GM12872 (cell line): ENCODE results near the gene CDT1.

ENCODE experiments used
- TF ChIP-seq, protein P1 (sequence below): IDR thresholded peaks from 3 replicates; pipeline ENCODE4 v1.5.1; 2011; ENCODE audit warnings: low read depth, mild to moderate bottlenecking, low read length, moderate library complexity; ENCODE audit not compliant: insufficient read depth

The CDT1 gene

DNA sequence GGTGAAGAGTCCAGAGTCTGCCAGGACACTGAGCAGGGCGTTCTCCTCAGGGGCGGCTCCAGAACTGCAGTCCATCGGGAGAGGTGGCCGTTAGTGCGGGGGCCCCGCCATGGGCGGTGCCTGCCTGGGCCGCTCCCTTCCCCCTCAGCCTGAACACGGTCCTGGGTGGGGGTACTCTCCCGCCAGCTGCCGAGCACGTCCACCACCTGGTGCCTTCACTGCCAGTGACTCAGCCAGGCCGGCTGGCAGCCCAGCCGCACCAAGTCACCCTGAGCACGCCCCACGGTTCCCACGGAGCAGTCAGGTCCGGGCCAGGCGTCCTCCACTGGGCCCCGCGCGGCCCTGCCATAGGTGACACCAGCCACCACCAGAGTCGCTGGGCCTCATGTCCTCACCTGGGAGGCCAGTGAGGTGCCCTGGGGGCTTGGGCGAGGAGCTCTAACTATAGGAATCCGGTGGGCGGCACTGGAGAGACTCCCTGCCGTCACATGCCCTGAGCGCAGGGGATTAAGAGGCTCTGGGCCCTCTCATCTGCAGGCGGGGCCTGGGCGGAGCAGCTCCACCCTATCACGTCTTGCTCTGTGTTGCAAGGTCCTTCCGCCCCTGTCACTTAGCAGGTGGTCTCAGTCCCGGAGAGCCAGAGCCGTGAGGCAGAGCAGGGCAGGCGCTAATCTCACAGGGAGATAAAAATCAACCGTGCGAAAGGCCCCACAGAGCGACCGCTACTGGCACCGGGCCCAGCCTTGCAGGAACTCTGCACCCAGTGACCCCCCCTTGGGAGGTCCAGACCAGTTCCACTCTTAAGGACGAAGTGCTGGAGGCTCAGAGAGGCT, 32.9 kb upstream of the CDT1 start:
- TF ChIP-seq, protein P1, sequence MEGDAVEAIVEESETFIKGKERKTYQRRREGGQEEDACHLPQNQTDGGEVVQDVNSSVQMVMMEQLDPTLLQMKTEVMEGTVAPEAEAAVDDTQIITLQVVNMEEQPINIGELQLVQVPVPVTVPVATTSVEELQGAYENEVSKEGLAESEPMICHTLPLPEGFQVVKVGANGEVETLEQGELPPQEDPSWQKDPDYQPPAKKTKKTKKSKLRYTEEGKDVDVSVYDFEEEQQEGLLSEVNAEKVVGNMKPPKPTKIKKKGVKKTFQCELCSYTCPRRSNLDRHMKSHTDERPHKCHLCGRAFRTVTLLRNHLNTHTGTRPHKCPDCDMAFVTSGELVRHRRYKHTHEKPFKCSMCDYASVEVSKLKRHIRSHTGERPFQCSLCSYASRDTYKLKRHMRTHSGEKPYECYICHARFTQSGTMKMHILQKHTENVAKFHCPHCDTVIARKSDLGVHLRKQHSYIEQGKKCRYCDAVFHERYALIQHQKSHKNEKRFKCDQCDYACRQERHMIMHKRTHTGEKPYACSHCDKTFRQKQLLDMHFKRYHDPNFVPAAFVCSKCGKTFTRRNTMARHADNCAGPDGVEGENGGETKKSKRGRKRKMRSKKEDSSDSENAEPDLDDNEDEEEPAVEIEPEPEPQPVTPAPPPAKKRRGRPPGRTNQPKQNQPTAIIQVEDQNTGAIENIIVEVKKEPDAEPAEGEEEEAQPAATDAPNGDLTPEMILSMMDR = no peak

DNA sequence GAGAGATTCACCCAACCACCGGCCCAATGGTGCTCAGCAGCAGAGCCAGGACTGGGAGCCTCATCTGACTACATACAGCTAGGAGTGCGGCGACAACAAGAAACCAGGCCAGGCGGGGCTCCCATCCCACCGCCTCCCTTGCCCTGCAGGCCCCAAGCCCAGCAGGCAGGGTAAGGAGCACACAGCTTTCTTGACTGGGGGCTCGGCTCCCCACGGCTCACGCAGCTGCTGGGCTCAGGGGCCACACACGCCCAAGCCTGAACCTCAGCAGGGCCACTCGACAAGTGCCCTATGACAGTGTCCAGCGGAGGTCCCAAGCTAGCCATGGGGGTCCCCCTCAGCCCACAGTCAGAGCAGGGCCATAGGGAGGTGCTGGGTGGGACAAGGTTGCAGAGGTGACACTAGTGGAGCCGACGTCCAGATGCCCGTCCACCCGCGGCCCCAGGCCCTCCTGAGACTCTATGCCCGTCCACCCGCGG, 32.3 kb upstream of the CDT1 start:
- TF ChIP-seq, protein P1 = no peak

DNA sequence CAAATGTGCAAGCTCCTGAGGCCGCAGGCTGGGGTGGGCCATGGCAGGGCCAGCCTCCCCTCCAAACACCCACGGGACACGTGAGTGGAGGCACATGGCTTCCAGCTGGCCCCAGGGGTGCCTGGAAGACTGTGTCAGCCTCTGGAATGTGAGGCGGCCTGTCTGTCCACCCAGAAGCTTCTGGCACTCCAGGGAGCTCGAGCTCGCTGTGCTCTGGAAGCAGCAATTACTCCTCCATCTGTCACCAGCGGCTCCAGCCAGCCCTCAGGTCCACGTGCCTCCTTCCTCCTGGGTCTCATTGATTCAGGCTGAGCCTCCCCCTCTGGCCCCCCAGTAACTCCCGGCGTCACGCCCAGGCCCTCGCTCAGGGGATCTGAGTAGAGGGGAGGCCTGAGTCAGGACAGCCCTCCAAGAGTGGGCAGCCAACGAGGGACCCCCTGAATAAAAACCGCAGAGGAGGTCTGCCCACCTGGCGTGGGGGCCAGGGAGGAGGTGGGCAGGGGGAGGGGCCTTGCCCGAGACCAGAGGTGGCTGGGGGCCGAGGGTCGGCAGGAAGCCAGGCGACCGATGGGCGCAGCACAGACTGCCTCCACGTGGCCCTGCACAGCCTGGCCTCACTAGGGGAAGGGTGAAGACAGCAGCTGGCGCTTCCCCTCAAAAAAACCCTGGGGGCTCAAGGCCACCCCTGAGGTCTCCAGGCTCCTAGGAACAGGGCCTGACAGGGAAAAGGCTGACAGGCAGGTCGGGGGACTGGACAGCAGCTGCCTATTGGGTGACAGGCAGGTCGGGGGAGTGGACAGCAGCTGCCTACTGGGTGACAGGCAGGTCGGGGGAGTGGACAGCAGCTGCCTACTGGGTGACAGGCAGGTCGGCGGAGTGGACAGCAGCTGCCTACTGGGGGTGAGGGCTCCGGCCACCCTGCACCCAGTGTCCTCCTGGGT, 30.4 kb upstream of the CDT1 start:
- TF ChIP-seq, protein P1 = no peak

DNA sequence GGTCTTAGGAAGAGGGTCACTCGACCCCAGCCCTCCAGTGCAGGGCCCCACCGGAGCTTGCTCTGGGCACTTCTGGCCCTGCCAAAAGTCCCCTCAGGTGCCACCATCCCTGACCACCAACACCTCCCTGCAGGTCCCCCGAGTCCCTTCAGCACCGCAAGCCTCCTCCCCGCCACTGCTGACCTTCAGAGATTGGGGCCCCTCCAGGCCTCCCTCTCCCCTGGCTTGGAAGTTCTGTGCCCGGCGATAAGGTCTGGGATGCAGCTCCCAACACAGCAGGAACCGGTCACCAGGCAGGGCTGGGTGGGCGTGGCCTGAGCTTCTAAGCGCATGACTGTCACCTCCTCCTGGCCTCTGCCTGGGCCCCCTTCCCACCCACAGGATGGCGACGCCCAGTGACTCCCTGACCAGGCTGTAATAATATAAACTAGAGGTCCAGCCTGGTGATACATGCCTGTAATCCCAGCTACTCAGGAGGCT, 29.7 kb upstream of the CDT1 start:
- TF ChIP-seq, protein P1 = no peak

DNA sequence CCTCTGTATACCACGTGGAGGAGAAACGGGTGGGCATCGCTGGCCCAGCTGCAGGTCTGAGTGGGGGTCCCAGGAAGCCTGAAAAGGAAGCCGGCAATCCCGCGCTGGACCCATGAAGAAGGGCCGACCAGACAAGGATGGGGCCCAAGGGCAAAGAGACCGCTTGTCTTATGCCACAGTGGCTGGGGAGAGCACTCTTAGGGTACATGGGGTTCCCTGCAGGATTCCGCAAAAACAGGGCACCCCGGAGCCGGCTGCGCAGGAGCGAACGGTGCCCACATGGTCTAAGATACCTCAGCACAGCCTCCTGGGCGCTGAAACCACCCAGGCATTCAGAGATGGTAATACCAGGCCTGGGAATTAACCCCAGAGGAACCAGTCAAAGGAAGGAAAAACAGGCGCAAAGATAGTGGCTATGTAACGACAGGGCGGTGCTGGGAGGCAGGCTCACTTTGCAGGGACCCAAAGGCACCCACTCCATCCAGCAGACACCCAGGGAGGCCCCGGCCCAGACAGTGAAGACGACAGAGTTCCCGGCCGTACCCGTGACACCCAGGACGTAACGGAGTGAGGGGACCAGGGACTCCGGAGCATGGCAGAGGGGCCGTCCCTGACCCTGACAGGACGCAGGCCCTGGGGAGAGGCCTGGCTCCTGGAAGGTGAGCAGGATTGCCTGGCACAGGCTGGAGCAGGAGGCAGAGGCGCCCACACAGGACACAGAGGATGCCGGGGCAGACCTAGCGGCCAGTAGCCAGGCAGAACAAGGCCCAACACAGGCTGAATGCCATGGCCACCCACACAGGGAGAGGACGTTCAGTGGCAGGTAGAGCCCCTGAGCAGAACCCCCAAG, 28.8 kb upstream of the CDT1 start:
- TF ChIP-seq, protein P1 = no peak

DNA sequence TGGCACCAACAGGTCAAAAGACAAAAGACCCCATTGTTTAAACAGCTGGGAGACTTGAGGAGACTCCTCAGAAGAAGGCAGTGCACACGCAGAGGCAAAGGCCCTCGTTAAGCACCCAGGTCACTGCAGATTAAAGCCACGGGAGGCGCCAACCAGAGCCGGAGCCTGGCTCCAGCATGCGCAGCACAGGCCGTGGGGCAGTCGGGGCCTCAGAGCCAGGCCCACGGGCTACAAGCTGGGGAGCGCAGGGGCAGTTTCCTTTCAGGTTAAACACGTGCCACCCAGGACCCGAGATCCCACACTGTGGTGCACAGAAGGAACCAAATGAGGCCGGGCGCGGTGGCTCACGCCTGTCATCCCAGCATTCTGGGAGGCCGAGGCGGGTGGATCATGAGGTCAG, 27.8 kb upstream of the CDT1 start:
- TF ChIP-seq, protein P1 = no peak
